HepG2 (cell line): Measurements from ENCODE around the gene ANO9. TPM values are rescaled to one million over a fixed set of nuclear protein-coding genes. Genes with fewer than 3 reads are reported as not detected.
A peak's percentile ranks its signal among the peaks of the same experiment; 100 is the strongest.

Experiments used
- BORCS8-MEF2B ChIP-seq: sonication (generic); formaldehyde crosslinking; IDR thresholded peaks from 2 replicates; pipeline ENCODE4 v1.8.0; 2022; ENCODE audit warnings: mild to moderate bottlenecking, missing genetic modification reagents
- CBX2 ChIP-seq, 2 experiments: fragments of 200-600 bp in 1 of 2; sonication (generic); formaldehyde crosslinking in 1 of 2; IDR thresholded peaks; 2 replicates each; pipeline versions ENCODE4 v1.7.0 to v1.8.1; 2018 to 2022; ENCODE audit warnings: low read depth in 2 of 2, low read length in 1 of 2, mild to moderate bottlenecking in 1 of 2, missing genetic modification reagents in 1 of 2
- CCDC6 ChIP-seq: sonication (generic); formaldehyde crosslinking; IDR thresholded peaks from 2 replicates; pipeline ENCODE4 v1.8.1; 2022; ENCODE audit warnings: mild to moderate bottlenecking, missing genetic modification reagents, moderate library complexity
- HOXD1 ChIP-seq: sonication (generic); formaldehyde crosslinking; IDR thresholded peaks from 2 replicates; pipeline ENCODE4 v1.5.0; 2020; ENCODE audit warnings: missing genetic modification reagents
- KDM5B ChIP-seq: sonication (generic); formaldehyde crosslinking; IDR thresholded peaks from 2 replicates; pipeline ENCODE4 v1.4.0; 2020; ENCODE audit warnings: missing genetic modification reagents, mild to moderate bottlenecking, borderline replicate concordance
- LCORL ChIP-seq, 2 experiments: fragments of 450-650 bp in 1 of 2; sonication (generic) in 1 of 2; formaldehyde crosslinking in 1 of 2; IDR thresholded peaks; 2 replicates each; pipeline versions ENCODE4 v1.5.0 to v1.6.1; 2017 to 2020; ENCODE audit warnings: antibody characterized with exemption in 1 of 2, missing genetic modification reagents in 1 of 2
- PHB2 ChIP-seq: fragments of 450-650 bp; IDR thresholded peaks from 2 replicates; pipeline ENCODE4 v1.6.1; 2018; ENCODE audit not compliant: partially characterized antibody
- POGZ ChIP-seq: sonication (generic); formaldehyde crosslinking; IDR thresholded peaks from 2 replicates; pipeline ENCODE4 v1.4.0; 2020; ENCODE audit warnings: mild to moderate bottlenecking, missing genetic modification reagents
- SP5 ChIP-seq: IDR thresholded peaks from 2 replicates; pipeline ENCODE4 v1.6.1; 2016; ENCODE audit warnings: low read depth, borderline replicate concordance
- ZBTB42 ChIP-seq: sonication (generic); formaldehyde crosslinking; IDR thresholded peaks from 2 replicates; pipeline ENCODE4 v1.5.0; 2020; ENCODE audit warnings: mild to moderate bottlenecking, missing genetic modification reagents
- ZNF124 ChIP-seq: sonication (generic); formaldehyde crosslinking; IDR thresholded peaks from 2 replicates; pipeline ENCODE4 v1.4.0; 2020; ENCODE audit warnings: missing genetic modification reagents
- ZNF160 ChIP-seq: sonication (generic); formaldehyde crosslinking; IDR thresholded peaks from 2 replicates; pipeline ENCODE4 v1.8.0; 2022; ENCODE audit warnings: mild to moderate bottlenecking, inconsistent platforms, missing genetic modification reagents
- ZNF788 ChIP-seq: sonication (generic); formaldehyde crosslinking; IDR thresholded peaks from 2 replicates; pipeline ENCODE4 v1.5.0; 2020; ENCODE audit warnings: mild to moderate bottlenecking, missing genetic modification reagents, borderline replicate concordance
- polyA plus RNA-seq, 8 experiments: library from polyadenylated mRNA; depleted of rRNA in 3 of 8; stranded (reverse) in 7 of 8; unstranded in 1 of 8; fragments of >200 nt; fragmentation: Illumina TruSeq in 4 of 8; extraction: Trizol in 4 of 8; gene quantifications; 2 replicates each; pipeline versions ENCODE4 v1.2.1 to v1.2.3, GENCODE V29; 2011 to 2016; ENCODE audit warnings: low read depth in 4 of 8, missing spikeins in 1 of 8, mixed read lengths in 1 of 8; ENCODE audit not compliant: insufficient read depth in 1 of 8
- total RNA-seq, 5 experiments: library from RNA; depleted of rRNA; stranded (reverse); fragments of >200 nt; fragmentation: Illumina TruSeq; extraction: Trizol; gene quantifications; 2 replicates each; pipeline ENCODE4 v1.2.3, GENCODE V29; 2016; ENCODE audit warnings: low read depth in 1 of 5
- TF ChIP-seq, protein P1 (sequence below): sonication (generic); formaldehyde crosslinking; IDR thresholded peaks from 2 replicates; pipeline ENCODE4 v1.9.0; 2022; ENCODE audit warnings: low read depth, missing genetic modification reagents
- TF ChIP-seq, protein P2 (sequence below): sonication (generic); formaldehyde crosslinking; conservative IDR thresholded peaks from 2 replicates; pipeline ENCODE4 v1.4.0; 2020; ENCODE audit warnings: mild to moderate bottlenecking, missing genetic modification reagents, moderate library complexity
- TF ChIP-seq, protein P3 (sequence below): fragments of 450-650 bp; IDR thresholded peaks from 2 replicates; pipeline ENCODE4 v1.6.1; 2016
- TF ChIP-seq, protein P4 (sequence below): sonication (generic); formaldehyde crosslinking; IDR thresholded peaks from 2 replicates; pipeline ENCODE4 v1.4.0; 2020; ENCODE audit warnings: missing genetic modification reagents, borderline replicate concordance

Gene ANO9
- total and polyA plus RNA-seq, 2 of the 13 experiments (the other 11 are each of a cell fraction or from before 2014, with no cell fraction given) = 8.9 to 14.3 TPM

DNA sequence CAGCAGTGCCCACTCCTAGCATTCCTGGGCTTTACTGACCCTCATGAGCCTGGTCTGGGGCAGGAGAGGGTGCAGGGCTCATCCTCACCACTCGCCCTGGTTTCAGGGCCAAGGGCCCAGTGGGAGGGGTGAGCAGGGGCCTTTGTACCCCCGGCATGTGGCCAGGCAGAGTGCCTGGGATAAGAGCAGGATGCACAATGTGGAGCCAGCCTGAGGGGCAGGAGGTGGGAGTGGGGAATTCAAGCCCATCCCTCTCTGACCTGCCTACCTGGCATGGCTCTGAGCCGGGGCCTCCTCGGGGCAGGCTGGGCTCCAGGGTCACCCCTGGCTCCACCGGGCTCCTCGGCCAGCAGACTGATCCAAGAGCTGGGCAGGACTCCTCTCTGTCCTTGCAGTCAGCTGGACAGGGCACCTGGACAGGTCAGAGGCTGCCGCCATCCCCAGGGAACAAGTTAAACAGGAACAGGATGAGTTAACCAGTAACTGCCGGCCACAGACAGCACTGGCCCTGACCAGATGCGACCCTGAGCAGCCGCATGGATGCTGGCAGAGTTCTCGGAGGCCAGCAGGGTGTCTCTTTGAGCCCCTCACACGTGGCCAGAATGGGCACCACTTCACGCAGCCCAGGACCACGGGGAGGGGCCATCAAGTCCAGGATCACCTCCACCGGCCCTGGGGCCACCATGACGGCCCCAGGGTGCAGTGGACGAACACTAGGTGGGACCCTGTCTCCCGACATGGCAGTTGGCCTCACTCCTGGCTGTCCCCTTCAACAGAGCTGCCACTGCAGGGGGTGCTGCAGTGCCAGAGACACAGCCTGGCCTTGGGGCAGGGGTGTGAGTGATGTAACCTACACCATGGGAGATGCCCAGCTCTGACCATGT, 32.0 kb downstream of the ANO9 start (continued):
- TF ChIP-seq, protein P1, sequence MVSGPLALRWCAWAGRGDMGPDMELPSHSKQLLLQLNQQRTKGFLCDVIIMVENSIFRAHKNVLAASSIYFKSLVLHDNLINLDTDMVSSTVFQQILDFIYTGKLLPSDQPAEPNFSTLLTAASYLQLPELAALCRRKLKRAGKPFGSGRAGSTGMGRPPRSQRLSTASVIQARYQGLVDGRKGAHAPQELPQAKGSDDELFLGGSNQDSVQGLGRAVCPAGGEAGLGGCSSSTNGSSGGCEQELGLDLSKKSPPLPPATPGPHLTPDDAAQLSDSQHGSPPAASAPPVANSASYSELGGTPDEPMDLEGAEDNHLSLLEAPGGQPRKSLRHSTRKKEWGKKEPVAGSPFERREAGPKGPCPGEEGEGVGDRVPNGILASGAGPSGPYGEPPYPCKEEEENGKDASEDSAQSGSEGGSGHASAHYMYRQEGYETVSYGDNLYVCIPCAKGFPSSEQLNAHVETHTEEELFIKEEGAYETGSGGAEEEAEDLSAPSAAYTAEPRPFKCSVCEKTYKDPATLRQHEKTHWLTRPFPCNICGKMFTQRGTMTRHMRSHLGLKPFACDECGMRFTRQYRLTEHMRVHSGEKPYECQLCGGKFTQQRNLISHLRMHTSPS = peak; percentile 85
- TF ChIP-seq ZNF124 (CRISPR knock-in tag) (peak; percentile 27; the same call in 1 of the 2 replicates), ZBTB42 (CRISPR knock-in tag) (0 out of 2 replicates have a peak, but pooled peaks have one; percentile 57), LCORL (IDR thresholded peaks at IDR 0.05) (no peak), LCORL (CRISPR knock-in tag; IDR thresholded peaks at IDR 0.05) (peak; percentile 73), PHB2 (no peak), POGZ (CRISPR knock-in tag) (no peak), ZNF160 (CRISPR knock-in tag) (no peak), HOXD1 (CRISPR knock-in tag) (0 out of 2 replicates have a peak, but pooled peaks have one; percentile 53), KDM5B (CRISPR knock-in tag) (peak; percentile 70; the same call in 1 of the 2 replicates), CBX2 (IDR thresholded peaks at IDR 0.05; ENCODE audit: low read depth, low read length) (no peak), CBX2 (CRISPR knock-in tag; IDR thresholded peaks at IDR 0.05; ENCODE audit: low read depth) (no peak), BORCS8-MEF2B (CRISPR knock-in tag) (peak; percentile 24; the same call in 1 of the 2 replicates), ZNF788 (CRISPR knock-in tag) (peak; percentile 81; the same call in 1 of the 2 replicates), SP5 (0 out of 2 replicates have a peak, but pooled peaks have one; percentile 26), CCDC6 (CRISPR knock-in tag) (no peak)
- TF ChIP-seq, protein P2, sequence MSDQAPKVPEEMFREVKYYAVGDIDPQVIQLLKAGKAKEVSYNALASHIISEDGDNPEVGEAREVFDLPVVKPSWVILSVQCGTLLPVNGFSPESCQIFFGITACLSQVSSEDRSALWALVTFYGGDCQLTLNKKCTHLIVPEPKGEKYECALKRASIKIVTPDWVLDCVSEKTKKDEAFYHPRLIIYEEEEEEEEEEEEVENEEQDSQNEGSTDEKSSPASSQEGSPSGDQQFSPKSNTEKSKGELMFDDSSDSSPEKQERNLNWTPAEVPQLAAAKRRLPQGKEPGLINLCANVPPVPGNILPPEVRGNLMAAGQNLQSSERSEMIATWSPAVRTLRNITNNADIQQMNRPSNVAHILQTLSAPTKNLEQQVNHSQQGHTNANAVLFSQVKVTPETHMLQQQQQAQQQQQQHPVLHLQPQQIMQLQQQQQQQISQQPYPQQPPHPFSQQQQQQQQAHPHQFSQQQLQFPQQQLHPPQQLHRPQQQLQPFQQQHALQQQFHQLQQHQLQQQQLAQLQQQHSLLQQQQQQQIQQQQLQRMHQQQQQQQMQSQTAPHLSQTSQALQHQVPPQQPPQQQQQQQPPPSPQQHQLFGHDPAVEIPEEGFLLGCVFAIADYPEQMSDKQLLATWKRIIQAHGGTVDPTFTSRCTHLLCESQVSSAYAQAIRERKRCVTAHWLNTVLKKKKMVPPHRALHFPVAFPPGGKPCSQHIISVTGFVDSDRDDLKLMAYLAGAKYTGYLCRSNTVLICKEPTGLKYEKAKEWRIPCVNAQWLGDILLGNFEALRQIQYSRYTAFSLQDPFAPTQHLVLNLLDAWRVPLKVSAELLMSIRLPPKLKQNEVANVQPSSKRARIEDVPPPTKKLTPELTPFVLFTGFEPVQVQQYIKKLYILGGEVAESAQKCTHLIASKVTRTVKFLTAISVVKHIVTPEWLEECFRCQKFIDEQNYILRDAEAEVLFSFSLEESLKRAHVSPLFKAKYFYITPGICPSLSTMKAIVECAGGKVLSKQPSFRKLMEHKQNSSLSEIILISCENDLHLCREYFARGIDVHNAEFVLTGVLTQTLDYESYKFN = peak; percentile 81
- TF ChIP-seq, protein P3, sequence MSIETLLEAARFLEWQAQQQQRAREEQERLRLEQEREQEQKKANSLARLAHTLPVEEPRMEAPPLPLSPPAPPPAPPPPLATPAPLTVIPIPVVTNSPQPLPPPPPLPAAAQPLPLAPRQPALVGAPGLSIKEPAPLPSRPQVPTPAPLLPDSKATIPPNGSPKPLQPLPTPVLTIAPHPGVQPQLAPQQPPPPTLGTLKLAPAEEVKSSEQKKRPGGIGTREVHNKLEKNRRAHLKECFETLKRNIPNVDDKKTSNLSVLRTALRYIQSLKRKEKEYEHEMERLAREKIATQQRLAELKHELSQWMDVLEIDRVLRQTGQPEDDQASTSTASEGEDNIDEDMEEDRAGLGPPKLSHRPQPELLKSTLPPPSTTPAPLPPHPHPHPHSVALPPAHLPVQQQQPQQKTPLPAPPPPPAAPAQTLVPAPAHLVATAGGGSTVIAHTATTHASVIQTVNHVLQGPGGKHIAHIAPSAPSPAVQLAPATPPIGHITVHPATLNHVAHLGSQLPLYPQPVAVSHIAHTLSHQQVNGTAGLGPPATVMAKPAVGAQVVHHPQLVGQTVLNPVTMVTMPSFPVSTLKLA = 0 out of 2 replicates have a peak, but pooled peaks have one; percentile 3
- TF ChIP-seq, protein P4, sequence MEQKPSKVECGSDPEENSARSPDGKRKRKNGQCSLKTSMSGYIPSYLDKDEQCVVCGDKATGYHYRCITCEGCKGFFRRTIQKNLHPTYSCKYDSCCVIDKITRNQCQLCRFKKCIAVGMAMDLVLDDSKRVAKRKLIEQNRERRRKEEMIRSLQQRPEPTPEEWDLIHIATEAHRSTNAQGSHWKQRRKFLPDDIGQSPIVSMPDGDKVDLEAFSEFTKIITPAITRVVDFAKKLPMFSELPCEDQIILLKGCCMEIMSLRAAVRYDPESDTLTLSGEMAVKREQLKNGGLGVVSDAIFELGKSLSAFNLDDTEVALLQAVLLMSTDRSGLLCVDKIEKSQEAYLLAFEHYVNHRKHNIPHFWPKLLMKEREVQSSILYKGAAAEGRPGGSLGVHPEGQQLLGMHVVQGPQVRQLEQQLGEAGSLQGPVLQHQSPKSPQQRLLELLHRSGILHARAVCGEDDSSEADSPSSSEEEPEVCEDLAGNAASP (CRISPR knock-in tag) = peak; percentile 90; the same call in 1 of the 2 replicates
